HG03432 (cell line): ENCODE data around the gene CPLX3.

Experiments
- ATAC-seq: cut with Tn5 transposase; IDR thresholded peaks from one replicate; pipeline ENCODE4 v1.9.1; 2021; ENCODE audit warnings: mild to moderate bottlenecking, moderate library complexity; ENCODE audit not compliant: unreplicated experiment

The CPLX3 gene

DNA sequence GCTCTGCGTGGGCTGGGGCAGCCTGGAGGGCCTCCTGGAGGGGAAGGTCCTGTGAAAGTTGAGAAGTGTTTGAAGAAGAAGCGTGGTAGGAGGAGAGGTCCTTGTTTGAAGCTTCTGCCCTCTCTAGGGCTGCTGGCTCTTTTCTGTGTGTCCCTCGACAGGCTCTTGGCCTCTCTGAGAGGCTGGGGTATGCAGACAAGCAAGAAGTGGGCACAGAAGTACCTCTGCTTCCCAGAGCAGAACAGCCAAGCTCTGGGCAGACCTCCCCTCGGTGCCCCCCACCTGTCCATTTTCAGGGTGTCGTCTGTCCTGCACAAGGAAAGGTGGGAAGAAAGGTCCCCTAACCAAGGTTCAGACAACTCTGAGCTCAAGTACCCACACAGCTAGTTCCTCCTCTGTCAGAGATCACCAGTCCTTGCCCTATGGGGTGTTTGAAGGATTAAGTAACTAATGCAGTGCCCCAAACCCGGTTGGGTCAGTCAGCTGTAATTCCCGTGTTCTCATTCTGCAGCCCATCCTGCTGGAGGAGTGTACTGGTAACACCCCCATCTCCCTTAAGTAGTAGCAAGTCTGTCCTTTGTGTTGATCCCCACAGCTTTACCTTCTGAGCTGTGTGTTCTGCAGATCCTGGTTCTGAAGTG is 38.3 kb upstream of the CPLX3 start:
- no peak for ATAC-seq

DNA sequence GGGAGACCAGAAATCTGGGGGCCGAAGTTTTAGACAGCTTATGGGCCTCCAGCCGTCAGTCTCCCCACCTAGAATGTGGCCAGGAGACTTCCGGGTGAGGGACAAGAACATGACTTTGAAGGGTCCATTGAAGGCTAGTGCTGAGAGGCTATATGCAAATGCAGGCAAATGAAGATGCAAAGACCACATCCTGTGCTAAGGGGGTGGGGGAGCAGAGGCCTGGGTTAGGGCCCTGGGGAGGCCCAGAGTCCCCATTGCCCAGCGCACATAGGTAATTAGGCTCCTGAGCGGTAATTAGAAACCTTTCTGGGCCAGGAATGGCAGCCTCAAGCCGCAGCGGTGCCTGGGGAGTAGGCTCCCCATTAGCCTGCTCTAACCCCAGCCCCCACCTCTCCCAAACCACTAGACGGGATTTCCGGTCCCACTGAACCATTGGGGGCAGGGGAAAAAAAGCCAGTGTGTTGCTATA is 37.7 kb upstream of the CPLX3 start:
- ATAC-seq, result peak; percentile 33

DNA sequence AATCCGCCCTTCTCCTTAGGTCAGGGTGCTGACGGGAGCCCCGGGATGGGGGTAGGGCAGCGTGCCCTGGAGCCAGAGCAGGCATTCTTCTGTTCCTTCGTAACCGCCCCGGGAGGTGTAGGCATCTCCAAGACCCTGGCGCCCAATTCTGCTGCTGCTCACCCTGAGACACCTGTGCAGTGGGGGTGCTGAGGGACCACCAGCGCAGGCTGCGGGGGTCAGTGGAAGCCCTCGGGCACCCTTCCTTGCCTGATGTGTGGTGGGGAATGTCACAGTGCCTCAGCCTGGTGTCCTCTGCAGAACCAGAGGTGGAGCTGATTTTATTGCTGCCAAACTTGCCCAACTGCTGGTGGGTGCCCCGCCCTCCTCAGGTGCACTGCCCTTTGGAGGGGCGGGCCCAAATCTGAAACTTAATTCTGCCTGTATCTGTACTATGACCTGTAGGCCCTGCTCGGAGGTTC is 37.2 kb upstream of the CPLX3 start:
- ATAC-seq, result no peak

DNA sequence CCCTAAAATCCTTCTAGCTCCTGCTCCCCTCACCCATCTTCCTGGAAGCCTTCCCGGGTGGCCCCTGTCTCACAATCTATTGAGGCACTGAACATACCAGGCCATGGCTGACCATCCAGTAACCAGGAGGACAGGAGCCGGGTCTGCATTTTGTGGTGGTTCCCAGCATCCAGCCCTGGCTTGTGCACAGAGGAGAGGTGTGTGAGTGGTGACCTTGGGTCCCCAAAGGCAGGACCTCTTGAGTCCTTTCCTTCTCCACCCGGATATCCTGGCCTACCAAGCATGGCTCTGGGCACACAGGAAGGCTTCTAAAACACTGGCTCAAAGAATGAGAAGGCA is 36.7 kb upstream of the CPLX3 start:
- no peak for ATAC-seq

DNA sequence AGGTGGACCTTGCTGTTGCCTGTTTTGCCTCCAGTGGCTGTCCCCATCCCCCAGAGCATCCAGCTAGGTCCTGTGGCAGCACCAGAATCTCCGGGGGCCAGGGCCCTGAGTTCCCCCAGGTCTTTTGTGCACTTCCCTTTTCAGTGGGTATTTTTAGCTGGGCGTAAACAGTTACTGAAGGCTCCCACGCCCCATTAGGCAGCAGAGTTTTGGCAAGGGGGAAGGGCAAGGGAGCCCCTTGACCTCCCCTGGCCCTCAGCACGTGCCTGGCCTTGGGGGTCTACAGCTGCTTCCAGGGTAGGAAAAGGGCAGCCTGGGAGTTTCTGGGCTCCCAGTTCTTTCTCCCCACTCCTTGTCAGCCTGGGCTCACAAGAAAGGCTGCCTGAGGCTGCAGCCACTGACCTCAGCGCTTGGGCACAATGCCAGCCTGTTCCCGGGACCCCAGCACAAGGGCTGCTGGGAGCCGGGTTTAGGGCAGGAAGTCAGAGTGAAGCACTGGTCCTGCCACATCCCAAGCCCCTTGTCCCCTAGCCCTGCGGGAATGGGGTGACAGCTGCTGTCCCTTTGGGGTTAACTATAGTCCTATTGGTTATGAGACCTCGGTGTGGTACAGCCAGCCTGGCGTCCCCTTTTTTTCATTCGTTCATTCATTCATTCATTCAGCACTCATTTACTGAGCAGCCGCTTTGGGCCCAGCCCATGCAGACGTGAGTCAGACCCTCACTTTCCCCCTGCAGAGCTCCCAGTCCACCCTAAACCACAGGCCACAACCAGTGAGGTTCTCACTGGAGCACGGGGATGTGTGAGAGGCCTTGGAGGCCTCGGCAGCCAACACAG is 36.1 kb upstream of the CPLX3 start:
- ATAC-seq, result no peak

DNA sequence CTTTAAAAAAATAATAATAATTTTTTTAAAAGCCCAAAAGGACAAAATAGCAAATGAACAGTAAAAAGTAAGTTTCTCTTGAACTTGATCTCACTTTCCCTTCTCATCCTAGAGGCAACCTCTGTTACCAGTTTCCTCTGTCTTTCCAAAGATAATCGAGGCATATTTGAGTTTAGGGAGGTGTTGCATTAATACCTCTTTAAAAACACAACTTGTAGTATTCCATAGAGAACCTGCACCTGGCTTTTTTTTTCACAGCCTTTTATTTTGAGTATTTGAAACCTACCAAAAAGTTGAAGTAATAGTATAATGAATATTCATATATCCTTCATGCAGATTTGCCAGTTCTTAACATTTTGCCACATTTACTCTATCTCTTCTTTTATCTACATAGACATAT is 35.4 kb upstream of the CPLX3 start:
- no peak for ATAC-seq

DNA sequence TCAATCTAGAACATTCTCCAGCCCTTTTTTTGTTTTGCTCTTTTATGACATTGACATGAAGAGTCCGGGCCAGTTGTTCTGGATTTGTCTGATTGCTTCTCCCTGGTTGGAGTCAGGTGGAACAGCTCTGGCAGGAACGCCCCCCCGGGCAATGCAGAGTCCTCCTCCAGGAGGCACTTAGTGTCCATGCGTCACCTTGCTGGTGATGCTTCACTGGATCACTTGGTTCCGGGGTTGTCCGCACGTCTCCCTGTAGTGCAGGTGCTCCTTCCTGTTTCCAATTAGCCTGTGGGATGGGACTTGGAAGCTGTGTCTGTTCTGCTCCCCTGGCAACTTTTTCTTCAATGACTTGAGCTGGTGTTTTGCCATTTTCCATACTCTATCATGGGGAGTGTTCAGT is 34.8 kb upstream of the CPLX3 start:
- no peak for ATAC-seq

DNA sequence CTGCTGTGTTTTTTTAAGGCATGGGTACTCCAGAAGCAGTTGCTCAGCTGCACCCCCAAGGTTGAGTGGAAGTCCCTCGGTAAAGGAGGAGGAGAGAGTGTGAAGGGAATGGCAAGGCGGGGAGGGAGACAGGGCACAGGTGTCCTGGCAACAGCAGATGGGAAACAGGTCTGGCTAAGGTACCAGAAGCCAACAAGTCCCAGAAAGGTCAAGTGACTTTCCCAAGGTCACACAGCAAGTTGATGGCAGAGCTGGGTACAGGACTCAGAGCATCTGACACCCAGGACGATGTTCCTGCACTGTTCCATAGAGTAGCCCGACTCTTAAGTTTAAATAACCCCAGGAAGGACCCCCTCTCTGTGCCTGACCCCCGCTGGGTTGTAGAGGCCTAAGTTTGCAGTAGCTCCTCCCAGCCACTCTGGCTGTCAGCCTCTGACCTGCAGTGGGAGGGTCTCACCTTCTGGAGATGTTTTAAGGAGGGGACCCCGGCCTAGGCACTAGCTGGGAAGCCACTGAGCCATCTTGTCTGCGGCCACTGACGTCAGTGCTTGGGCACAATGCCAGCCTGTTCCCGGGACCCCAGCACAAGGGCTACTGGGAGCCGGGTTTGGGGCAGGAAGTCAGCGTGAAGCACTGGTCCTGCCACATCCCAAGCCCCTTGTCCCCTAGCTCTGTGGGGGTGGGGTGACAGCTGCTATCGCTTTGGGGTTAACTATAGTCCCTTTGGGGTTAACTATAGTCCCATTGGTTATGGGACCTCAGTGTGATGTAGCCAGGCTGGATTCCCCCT is 34.0 kb upstream of the CPLX3 start:
- ATAC-seq, result no peak

DNA sequence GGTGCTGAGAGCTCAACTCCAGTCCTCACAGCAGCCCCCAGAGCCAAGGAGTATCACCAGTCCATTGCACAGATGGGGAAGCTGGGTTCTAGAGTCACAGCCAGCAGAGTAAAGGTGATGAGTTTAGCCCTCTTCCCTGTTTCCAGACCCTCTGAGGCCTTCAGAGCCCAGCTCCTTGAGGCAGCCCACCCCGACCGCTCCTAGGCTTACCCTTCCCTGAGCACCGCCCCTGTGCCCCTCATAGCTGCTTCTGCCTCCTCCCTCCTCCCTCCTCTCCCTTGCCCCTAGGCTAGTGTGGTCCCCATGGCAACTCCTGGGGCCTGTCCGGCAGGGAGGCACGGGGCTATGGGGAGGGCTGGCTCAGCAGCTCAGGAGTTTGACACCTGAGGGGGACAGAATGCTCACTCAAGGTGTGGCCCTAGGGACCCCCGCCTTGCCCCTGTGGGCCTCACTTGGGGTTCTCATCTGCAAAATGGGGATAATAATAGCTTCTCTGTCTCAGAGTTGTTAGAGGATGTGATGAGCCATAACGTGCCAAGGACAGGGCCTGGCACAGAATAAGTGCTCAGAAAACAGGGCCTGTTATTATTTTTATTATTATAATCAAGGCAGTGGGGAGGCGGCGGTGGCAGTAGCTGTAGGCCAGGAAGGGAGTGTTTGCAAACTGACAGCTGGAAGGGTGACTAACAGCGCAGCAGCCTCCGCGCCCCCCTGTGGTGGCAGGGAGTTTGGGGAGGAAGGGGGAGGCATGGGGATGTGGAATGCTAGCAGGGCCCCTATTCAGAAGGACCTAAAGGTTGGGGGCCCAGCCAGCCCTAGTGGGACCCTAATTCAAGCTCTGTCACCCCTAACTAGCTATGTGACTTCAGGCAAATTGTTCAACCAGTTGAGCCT is 33.0 kb upstream of the CPLX3 start:
- ATAC-seq, result no peak

DNA sequence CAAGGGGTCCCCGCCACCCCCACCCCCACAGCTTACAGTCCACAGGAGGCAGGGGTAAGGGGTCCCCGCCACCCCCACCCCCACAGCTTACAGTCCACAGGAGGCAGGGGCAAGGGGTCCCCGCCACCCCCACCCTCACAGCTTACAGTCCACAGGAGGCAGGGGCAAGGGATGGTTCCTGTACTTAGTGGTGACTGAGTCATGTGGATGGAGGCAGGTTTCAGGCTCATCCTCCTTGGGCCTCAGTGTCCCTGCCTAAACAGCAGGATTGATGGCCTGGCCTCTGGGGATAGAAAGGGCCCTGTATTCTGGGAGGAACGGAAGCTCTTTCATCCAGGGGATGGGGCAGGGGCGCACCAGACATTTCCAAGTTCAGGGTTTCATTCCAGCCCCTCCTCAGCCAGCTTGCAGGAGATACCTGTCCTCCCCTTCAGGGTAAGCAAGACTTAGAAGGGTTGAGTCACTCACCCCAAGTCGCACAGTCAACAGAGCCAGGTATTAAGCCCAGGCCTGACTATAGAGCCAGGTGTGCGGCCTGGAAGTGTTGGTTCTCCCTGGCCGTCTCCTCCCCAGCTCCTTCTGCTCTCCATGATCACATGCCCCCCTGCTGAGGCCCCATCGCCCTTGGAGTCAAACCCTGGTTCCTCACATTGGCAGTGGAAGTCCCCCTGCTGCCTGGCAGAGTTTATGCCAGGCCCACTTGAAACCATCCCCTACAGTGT is 32.0 kb upstream of the CPLX3 start:
- ATAC-seq, result no peak

DNA sequence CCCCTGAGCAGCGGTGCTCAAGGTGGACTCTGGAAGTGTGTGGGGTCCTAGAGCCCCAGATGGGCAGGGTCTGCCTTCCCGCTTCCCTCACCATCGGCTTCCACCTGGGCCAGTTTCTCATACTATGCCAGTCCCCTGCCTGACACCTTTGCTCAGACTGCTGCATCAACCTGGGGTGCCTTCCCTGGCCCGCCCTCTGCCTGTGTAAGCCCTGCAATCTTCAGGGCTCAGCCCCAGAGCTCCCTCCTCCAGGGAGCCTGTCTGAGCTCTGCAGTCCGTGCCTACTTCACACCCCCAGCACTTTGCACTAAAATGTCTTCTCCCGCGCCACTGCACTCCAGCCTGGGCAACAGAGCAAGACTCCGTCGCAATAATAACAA is 31.5 kb upstream of the CPLX3 start:
- no peak for ATAC-seq

DNA sequence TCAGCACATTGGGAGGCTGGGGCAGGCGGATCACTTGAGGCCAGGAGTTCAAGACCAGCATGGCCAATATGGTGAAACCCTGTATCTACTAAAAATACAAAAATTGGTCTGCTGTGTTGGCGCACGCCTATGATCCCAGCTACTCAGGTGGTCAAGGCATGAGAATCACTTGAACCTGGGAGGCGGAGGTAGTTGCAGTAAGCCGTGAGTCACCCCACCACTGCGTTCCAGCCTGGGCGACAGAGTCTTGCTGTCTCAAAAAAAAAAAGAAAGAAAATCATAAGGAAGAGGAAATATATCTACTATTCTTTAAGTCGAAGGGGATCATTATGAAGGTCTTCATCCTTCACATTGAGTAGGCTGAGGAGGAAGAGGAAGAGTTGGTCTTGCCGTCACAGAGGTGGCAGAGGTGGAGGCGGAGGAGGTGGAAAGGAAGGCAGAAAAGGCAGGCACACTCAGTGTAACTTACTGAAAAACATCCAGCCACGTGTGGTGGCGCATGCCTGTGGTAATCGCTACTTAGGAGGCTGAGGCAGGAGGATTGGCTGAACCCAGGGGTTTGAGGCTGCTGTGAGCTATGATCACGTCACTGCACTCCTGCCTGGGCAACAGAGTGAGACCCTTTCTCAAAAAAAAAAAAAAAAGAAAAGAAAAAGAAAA is 30.3 kb upstream of the CPLX3 start:
- no peak for ATAC-seq

DNA sequence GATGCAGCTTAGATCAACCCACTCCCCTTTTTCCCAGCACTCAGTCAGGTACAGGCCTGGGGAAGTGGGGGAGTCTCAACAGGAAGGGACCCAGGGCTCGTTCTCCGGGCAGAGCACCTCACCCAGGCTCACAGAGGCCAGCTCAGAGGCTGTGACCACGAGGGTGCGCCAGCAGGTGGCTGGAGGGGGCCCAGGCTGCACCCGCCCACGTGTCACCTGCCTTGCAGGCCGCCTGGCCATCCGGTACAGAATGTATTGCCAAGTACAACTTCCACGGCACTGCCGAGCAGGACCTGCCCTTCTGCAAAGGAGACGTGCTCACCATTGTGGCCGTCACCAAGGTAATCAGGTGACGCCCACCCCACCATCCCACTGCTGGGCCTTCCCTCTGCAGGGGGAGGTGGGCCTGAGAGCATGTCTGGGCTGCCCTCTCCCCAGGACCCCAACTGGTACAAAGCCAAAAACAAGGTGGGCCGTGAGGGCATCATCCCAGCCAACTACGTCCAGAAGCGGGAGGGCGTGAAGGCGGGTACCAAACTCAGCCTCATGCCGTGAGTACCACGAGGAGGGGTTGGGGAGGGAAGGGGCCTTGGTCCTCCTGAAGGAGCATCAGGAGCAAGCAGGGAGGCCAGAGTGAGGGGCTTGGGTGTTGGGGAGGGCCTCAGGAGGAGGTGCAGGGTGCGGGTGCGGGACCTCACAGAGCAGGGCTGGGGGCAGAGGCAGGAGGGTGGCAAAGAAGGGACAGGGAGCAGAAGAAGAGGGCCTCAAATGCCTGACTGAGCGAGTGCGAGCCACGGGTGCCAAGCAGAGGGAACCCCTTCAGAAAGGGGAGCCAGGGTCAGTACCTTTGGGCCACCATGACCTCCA is 27.8 kb upstream of the CPLX3 start:
- ATAC-seq, result peak; percentile 36

DNA sequence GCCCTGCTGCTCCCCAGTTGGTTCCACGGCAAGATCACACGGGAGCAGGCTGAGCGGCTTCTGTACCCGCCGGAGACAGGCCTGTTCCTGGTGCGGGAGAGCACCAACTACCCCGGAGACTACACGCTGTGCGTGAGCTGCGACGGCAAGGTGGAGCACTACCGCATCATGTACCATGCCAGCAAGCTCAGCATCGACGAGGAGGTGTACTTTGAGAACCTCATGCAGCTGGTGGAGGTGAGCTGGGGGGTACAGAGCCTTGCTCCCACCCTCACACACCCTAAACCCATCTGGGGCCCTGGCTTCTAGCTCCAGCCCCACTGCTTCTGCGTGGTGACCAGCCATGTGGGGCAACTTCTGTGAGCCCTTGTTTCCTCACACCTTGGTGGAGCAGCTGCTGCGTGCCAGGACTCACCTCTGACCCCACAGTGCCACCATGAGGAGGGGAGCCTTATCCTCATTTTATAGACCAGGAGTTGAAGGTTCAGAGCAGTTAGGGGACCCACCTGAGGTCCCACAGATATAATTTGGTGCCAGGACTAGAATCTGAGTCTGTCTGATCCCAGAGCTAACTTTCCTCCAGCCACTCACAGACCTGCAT is 27.1 kb upstream of the CPLX3 start:
- no peak for ATAC-seq

DNA sequence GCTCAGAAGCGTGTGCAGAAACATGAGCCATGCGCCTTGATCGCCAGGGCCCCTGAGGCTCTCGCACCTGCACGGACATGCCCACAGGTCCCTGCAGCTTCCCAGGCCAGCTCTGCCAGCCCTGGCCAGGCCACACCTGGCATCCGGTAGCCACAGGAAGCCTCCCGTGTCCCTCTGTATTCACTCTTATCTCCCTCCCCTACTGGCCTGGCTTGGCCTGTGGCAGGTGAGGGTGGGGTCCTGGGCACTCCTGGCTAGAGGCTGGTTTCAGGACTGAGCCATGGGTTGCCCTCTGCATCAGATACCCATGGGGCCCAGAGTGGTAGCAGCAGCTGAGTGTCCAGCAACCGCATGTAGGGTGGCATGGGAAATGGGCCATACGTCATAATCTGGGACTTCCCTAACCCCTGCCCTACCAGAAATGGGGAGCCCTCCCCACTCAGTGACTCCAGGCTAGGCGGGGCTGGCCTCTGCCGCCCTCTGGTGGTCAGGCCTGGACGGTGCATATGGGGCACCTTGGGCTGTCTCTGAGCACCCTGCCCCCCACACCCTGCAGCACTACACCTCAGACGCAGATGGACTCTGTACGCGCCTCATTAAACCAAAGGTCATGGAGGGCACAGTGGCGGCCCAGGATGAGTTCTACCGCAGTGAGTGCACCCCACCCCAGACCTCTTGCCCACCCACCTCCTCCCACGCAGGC is 26.4 kb upstream of the CPLX3 start:
- ATAC-seq, result peak; percentile 68

DNA sequence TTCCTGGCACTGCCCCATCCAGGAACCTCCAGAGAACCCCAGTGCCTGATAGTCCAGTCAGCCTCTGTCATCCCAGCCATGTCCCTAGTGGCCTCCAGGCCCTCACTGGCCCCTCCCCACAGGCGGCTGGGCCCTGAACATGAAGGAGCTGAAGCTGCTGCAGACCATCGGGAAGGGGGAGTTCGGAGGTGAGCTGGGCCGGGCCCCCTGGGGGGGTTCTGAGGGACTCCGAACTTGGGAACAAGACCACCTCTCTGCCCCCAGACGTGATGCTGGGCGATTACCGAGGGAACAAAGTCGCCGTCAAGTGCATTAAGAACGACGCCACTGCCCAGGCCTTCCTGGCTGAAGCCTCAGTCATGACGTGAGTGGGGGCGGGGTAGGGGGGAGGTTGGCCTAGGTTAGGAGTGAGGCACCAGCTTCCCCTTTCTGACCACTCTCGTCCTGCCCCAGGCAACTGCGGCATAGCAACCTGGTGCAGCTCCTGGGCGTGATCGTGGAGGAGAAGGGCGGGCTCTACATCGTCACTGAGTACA is 25.8 kb upstream of the CPLX3 start:
- ATAC-seq, result no peak

DNA sequence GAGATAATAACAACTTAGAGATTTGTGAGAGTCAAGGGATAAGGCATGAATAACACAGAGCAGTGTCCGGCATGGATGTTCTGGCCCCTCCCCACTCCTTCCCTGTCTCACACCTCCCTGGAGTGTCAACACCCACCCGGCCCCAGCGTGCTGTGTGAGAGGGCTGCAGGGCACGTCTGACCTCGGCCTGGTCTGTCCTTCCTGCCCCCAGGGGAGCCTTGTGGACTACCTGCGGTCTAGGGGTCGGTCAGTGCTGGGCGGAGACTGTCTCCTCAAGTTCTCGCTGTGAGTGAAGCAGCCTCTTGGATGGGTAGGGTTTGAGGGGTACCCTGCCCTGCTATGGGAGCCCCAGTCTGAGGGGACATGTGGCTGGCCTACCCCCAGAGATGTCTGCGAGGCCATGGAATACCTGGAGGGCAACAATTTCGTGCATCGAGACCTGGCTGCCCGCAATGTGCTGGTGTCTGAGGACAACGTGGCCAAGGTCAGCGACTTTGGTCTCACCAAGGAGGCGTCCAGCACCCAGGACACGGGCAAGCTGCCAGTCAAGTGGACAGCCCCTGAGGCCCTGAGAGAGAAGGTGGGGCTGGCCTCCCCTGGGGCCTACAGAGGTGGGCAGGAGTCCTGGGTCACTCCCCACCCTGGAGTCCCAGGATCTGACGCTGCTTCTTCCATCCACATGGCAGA is 25.0 kb upstream of the CPLX3 start:
- ATAC-seq, result no peak
